B cell (primary cell): ENCODE measurements around the gene MEPCE.

Experiments
- EZH2 ChIP-seq: IDR thresholded peaks from 2 replicates; pipeline ENCODE4 v1.6.1; 2012; ENCODE audit warnings: borderline replicate concordance, low read depth, mild to moderate bottlenecking, moderate library complexity, low read length; ENCODE audit not compliant: insufficient read depth, poor library complexity, severe bottlenecking
- TF ChIP-seq, protein P1 (sequence below): fragments of 200-600 bp; IDR thresholded peaks from one replicate; pipeline ENCODE4 v1.8.0; 2022; ENCODE audit warnings: antibody characterized with exemption, mild to moderate bottlenecking

- TF ChIP-seq, protein P1, sequence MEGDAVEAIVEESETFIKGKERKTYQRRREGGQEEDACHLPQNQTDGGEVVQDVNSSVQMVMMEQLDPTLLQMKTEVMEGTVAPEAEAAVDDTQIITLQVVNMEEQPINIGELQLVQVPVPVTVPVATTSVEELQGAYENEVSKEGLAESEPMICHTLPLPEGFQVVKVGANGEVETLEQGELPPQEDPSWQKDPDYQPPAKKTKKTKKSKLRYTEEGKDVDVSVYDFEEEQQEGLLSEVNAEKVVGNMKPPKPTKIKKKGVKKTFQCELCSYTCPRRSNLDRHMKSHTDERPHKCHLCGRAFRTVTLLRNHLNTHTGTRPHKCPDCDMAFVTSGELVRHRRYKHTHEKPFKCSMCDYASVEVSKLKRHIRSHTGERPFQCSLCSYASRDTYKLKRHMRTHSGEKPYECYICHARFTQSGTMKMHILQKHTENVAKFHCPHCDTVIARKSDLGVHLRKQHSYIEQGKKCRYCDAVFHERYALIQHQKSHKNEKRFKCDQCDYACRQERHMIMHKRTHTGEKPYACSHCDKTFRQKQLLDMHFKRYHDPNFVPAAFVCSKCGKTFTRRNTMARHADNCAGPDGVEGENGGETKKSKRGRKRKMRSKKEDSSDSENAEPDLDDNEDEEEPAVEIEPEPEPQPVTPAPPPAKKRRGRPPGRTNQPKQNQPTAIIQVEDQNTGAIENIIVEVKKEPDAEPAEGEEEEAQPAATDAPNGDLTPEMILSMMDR, result no peak
- no peak for TF ChIP-seq EZH2
These were observed 48.2 kb downstream of the MEPCE start for GRCh38 chr7:100477871-100478267.
